Amygdala (tissue), 56 donors: Measurements from ENCODE around the gene UXS1.
A peak's percentile ranks its signal among the peaks of the same experiment; 100 is the strongest.

Experiments used
- DNase-seq, 56 donors: peaks; one replicate each; lab custom pipeline; 2025; lab: John Stamatoyannopoulos, UW

UXS1 gene

DNA sequence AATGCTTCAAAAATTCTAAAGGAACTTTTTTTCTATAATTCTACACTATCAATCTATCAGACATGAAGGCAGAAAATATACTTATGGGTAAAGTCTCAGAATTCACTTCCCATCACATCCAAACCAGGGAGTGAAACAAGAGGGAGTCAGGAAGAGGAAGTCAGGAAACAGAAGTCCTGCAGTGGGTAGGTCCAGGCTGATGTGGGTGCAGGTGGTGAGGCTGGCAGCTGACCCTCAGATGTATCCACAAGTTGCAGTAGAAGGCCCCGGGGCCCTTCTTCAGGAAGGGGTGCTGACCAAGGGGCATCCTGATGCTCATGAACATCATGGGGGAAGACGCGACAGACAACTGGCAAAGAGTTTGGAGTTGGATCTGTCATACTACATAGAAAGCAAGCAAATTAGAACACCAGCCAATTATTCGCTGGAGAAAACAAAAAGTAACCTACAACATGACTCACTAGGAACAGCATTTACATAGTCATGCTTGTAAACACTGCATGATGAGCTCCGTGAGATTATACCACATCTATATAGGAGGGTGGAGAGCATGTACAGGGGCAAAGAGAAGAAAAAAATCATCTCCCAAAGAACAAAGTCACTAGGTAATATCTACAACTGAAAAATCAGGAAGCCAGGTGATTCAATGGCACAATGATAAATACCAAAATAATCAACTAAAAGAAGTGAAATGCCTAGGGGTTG, 4.2 kb downstream of the UXS1 start:
- DNase-seq = no peak

GRCh38 chr2:106189325-106189724, 4.8 kb downstream of the UXS1 start:
- peak in 3 of 56 donors; percentile 2 to 19 (median 5) for DNase-seq

- DNase-seq = no peak
Observed at GRCh38 chr2:106187273-106187891, 6.7 kb downstream of the UXS1 start.

DNA sequence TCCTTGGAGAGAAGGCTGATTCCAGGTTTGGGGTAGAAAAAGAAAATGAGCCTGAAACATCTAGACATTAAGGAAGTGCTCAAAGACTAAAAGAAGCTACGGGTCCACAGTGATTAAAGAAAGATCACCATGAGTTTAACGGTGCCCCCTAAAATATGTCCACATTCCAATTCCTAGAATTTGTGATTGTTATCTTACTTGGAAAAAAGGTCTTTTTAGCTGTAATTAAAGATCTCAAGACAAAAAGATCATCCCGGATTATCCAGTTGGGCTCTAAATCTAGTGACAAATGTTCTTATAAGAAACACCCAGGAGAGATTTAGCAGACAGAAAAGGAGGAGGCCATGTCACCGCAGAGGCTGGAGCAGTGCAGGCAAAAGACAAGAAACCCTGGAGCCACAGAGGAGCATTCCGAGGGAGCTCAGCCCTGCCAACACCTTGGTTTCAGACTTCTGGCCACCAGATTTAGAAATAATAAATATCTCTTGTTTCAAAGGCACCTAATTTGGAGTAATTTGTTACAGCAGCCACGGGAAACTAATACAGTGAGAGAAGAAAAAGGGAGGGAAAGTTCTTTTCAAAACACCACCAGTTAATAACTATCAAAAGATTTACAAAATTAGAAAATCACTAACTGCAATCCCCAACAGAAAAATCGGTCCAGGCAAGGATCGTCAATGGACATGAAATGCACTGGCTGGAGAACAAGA, 8.5 kb downstream of the UXS1 start:
- DNase-seq = no peak

DNA sequence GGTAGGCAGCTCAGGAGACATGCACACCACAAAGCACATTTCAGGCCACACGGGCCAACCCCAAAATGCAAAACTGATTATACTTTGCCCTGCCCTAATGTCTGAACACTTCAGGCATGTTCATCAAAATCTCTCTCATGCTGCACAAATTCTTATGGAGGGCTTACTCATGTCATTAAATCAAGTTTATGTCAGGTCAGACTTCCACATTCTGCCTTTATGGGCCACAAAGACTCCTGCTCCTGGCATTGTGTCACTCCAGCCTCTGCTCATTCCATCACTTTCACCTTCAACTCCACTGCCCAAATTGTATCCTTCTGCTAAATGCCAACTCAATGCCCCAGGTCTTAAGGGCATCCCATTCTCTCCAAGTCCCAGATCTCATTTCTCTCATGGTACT, 9.2 kb downstream of the UXS1 start:
- DNase-seq = no peak

DNA sequence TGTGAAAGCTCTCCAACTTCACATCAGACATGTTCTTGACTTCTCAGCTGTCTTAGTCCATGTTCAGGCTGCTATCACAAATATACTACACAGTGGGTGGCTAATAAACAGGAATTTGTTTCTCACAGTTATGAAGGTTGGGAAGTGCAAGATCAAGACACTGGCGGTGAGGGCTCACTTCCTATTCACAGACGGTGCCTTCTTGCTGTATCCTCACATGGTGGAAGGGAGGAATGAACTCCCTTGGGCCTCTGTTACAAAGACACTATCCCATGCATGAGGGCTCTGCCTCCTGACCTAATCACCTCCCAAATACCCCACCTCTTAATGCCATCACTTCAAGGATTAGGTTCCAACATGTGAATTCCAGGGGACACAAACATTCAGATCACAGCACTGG, 9.7 kb downstream of the UXS1 start:
- DNase-seq = no peak

DNA sequence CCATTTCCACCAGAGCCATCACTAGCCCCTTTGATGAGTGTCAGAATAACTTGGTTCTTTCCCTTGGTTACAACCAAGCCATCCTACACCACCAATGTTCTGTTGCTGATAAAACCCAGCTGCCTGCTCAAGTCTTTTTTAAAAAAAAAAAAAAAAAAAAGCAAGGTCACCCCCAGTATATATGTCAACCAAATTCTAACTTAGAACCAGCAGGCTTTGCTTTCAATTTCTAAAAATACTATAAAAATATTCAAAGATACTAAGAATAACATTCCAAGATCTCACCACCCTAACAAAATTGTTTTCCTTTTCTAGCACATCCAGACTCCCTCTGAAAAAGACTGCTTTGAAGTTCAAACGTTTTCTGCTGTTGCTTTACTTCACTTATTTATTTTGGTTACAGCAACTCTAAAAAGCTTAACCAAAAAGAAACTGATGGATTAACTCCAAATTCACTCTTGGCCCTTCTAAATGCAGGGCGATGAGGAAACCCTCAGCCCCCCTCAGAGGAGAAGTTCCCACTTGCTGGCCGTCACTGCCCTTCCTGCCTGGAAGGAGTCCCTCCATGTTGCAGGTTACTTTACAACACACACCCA, 10.9 kb downstream of the UXS1 start:
- DNase-seq = no peak

DNA sequence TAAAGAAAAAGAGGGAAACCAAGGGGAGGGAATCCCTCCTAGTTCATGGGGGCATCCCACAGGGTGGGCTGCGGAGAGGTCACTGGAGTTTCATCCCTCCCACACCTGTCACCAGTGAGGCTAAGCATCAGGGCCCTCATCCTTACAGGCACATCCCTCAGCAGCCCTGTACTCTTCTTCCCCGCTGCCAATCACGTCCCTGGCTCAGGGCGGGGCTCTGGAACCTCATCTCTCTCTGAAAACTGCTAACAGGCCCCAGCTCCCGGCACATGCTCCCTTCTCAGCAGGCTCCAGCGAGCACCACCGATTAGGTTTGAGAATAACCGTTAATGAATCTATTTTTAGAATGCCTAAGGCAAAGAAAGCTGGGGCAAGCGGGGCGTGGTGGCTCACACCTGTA, 13.0 kb downstream of the UXS1 start:
- DNase-seq = no peak

GRCh38 chr2:106180602-106181001, 13.5 kb downstream of the UXS1 start:
- DNase-seq = no peak

- no peak for DNase-seq
Observed at GRCh38 chr2:106178716-106179115, 15.4 kb downstream of the UXS1 start.

DNA sequence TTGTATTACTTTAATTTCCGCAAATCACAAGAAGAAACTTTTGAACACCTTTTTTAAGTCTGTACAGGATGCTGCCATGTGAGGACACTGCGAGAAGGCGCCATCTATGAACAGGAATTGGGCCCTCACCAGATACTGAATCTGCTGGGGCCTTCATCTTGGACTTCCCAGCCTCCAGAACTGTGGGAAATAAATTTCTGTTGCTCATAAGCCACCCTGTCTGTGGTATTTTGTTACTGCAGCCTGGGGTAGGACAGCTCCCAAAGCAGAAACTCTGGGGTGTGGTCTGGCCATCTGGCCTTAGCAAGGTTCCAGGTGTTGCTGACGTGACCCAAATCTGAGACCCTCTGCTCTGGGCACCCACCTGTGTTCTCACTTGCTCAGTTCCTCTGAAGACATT, 16.5 kb downstream of the UXS1 start:
- no peak for DNase-seq

- DNase-seq = no peak
Observed at GRCh38 chr2:106176446-106177099, 17.5 kb downstream of the UXS1 start.

- DNase-seq = no peak
Observed at GRCh38 chr2:106175086-106175850, 18.8 kb downstream of the UXS1 start.

DNA sequence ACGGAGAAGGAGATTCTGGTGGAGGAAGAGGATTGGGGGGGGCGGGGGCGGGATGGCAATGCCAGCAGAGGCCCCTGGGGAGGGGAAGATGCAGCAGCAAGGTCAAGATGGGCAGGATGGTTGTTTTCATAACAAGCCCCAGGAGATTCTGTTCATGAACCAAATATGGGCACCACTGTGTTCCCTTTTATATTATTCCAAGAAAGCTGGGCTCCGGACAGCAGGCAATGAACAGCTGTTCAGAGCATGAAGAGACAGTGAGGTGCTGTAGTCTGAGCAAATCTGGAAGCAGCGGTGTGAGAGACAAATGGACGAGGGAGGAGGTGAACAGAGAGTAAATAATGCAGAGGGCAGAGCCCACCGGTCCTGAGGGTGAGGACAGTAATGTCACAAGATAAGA, 20.0 kb downstream of the UXS1 start:
- DNase-seq = no peak

DNA sequence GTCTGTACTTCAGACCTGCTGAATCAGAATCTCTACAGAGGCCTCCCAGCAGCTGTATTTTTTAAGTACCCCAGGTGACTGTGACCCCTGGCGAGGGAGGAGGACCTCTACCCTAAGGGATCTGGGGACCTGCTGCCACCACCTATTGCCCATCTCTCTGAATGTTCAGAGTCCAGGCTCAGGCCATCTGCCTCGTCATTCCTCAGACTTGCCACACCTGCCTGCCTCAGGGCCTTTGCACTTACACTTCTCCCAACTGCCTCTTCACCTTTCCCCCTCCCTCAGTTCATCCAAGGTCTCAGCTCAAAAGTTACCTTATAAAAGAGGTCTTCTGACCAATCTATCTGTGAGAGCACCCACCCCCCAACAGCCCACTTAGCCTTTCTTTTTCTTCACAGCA, 21.5 kb downstream of the UXS1 start:
- no peak for DNase-seq

- DNase-seq = no peak
Observed at GRCh38 chr2:106168657-106169056, 25.4 kb downstream of the UXS1 start.

- DNase-seq = no peak
Observed at GRCh38 chr2:106167067-106167466, 27.0 kb downstream of the UXS1 start.

DNA sequence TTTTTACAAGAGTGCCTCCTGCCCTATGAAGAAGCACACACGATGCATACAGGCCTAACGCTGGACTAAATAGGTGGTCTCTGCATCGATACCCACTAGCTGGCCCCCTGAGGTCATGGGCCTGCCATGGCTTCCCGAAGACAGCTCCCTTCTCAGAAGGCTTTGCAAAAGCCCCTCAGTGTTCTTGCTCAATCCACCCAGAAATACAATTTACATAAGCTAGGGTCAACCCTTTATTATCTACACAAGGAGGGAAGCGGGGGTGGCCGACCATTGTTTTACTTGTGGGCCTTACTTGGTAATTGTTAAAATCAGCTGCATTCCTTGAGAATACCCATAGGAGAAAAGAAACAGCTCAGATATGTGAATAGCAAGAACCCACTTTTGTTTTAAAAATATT, 28.5 kb downstream of the UXS1 start:
- no peak for DNase-seq

DNA sequence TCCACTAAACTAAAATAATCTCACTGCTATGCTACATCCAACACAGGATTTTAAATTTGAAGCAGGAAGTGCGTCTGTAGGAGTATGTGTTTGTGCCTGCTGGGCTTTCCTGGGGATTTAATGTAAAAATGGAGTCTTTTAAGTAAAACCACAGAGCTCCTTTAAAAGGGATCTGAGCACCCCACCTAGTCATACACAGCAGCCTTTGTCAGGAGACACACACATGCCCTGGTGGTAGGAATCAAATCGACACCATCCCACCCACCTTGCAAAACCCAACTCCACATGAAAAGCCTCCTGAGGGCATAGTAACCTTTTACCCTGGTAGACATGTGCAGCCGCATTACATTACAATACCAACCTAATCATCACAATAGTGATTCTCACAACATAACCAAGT, 29.1 kb downstream of the UXS1 start:
- no peak for DNase-seq

DNA sequence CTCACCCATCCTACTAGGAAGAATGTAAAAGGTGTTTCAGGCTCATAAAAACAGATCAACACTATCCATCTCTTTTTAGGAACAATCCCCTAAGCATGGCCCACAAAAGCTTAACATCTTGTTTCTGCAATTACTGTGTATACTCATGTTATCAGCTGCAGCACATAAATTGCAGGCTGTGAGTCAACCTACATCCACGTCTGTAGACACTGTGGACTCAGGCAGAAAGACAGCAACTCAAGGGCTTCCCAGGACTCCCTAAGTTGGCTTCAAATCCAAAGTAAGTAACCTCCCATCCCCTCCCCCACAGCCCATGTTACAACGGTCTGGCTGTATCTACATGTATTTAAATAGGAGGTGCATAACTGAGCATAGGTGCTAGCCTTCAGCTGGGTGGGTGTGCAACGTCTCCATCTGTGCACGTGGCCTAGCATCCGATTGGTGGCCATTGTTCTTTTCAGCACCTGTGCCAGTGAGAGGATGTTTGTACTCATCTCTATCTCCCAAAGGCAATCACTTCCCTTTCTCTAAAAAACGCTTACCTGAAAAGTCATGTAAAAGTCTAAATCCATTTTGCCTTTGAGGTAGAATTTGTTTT, 30.1 kb downstream of the UXS1 start:
- DNase-seq = no peak
